VCaP (cell line): ENCODE results near the gene STMND1.
"Not testable (repeated sequence)": the region's sequence is repeated elsewhere in the genome, so short reads cannot be mapped to it uniquely, and the experiment has no call there.

ENCODE experiments used
- H3K27ac ChIP-seq: fragments of 450-650 bp; 2 replicates; pipeline ENCODE4 v1.5.1; 2017
- TF ChIP-seq, protein P1 (sequence below): fragments of 450-650 bp; conservative IDR thresholded peaks from 2 replicates; pipeline ENCODE4 v1.5.1; 2017; ENCODE audit warnings: mild to moderate bottlenecking, moderate library complexity

The STMND1 gene

DNA sequence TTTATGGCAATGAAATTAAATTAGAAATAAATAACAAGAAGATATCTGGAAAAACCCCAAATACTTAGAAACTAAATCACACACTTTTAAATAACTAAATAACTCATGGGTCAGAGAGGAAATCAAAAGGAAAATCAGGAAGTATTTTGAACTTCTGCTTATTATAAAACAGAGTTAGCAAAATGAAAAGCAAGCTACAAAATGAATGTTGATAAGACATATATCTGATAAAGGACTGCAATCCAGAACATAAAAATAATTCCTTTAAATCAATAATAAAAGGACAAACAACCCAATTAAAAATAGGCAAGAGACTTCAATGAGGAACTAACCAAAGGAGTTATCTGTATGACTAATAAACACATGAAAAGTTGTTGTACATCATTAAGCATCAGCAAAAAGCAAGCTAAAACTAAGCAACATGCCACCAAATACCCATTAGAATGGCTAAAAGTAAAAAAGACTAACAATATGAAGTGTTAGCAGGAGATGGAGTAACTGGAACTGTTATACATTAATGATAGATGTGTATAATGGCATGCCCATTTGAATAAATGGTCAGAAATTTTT lies 38.9 kb upstream of the STMND1 start:
- no peak overlapping the region for H3K27ac ChIP-seq

GRCh38 chr6:17064975-17065374 lies 36.9 kb upstream of the STMND1 start:
- no peak overlapping the region for H3K27ac ChIP-seq
- TF ChIP-seq, protein P1, sequence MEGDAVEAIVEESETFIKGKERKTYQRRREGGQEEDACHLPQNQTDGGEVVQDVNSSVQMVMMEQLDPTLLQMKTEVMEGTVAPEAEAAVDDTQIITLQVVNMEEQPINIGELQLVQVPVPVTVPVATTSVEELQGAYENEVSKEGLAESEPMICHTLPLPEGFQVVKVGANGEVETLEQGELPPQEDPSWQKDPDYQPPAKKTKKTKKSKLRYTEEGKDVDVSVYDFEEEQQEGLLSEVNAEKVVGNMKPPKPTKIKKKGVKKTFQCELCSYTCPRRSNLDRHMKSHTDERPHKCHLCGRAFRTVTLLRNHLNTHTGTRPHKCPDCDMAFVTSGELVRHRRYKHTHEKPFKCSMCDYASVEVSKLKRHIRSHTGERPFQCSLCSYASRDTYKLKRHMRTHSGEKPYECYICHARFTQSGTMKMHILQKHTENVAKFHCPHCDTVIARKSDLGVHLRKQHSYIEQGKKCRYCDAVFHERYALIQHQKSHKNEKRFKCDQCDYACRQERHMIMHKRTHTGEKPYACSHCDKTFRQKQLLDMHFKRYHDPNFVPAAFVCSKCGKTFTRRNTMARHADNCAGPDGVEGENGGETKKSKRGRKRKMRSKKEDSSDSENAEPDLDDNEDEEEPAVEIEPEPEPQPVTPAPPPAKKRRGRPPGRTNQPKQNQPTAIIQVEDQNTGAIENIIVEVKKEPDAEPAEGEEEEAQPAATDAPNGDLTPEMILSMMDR = no peak

More for the DNA sequence above, 38.9 kb upstream of the STMND1 start:
- TF ChIP-seq, protein P1 = no peak

DNA sequence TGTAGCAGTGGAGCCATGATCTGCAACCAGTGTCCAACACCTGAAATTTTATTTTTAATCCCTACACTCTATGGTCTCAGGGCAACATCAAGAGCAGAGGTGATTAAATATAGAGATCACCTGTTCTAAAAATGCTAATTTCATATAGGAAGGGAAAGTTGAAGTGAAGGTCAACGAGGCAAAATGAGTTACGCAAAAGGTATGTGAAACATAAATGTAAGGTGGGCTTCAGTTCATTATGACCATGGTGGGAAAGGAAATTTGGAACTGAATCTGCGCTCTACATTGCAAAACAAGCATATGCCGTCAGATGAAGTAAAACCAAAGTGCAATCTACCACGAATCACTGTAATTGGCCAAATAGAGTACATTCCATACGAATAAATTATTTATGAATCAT lies 35.2 kb upstream of the STMND1 start:
- no peak overlapping the region for H3K27ac ChIP-seq
- TF ChIP-seq, protein P1 = no peak

GRCh38 chr6:17068972-17069371 lies 32.9 kb upstream of the STMND1 start:
- not testable (repeated sequence) for H3K27ac ChIP-seq

- H3K27ac ChIP-seq = not testable (repeated sequence)
These were observed 31.4 kb upstream of the STMND1 start for GRCh38 chr6:17070400-17070799.

- H3K27ac ChIP-seq = not testable (repeated sequence)
These were observed 28.3 kb upstream of the STMND1 start for GRCh38 chr6:17073596-17073995.

DNA sequence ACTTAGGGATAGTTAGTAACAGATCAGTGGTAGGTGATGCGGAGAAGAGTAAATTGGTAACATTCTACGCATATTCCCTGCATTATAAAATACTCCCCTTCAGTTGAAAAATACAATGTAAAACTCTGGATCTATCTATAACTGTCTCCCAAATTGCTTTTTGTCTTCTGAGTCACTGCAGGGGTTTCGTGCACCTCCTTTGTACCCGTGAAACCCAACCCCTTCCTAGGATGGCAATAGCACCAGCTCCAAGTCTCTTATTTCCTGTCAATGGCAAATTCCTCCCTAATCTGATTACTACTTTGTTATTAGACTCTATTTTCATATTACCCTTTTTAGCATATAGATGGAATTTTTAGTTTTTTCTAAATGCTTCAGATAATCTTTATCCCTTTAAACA lies 20.6 kb upstream of the STMND1 start:
- no peak overlapping the region for H3K27ac ChIP-seq
- TF ChIP-seq, protein P1 = no peak

- no peak overlapping the region for H3K27ac ChIP-seq
- TF ChIP-seq, protein P1 = no peak
These were observed 19.9 kb upstream of the STMND1 start for GRCh38 chr6:17081860-17082508.

- TF ChIP-seq, protein P1 = no peak
- H3K27ac ChIP-seq = no peak overlapping the region
These were observed 18.5 kb upstream of the STMND1 start for GRCh38 chr6:17083397-17083796.
